Activated naive CD4-positive, alpha-beta T cell treated with anti-CD3 and anti-CD28 coated beads for 36 hours (primary cell): ENCODE measurements around the gene OR14A2. TPM values are rescaled to one million over a fixed set of nuclear protein-coding genes. Genes with fewer than 3 reads are reported as not detected.
"Not testable (repeated sequence)": the region's sequence is repeated elsewhere in the genome, so short reads cannot be mapped to it uniquely, and the experiment has no call there.

Source experiments
- CTCF ChIA-PET: fragments of 350-600 bp; sonication (Branson Sonifier 250); formaldehyde crosslinking; loops from one replicate; lab custom pipeline; 2021; ENCODE audit warnings: antibody characterized with exemption; lab: Charles Lee
- DNase-seq: peaks from one replicate; pipeline ENCODE4 v3.0.0-alpha.2; 2020
- H3K27ac Mint-ChIP-seq: one replicate; pipeline ENCODE4 v1.8.0; 2021; ENCODE audit warnings: mild to moderate bottlenecking, mixed read lengths
- H3K27me3 Mint-ChIP-seq: one replicate; pipeline ENCODE4 v1.8.0; 2021; ENCODE audit warnings: low read depth, mixed read lengths
- H3K36me3 Mint-ChIP-seq: one replicate; pipeline ENCODE4 v1.8.0; 2021; ENCODE audit warnings: low read depth, mixed read lengths
- H3K4me1 Mint-ChIP-seq: one replicate; pipeline ENCODE4 v1.8.0; 2021; ENCODE audit warnings: low read depth, mixed read lengths
- H3K4me3 Mint-ChIP-seq: one replicate; pipeline ENCODE4 v1.8.0; 2021; ENCODE audit warnings: mild to moderate bottlenecking, moderate library complexity, mixed read lengths
- H3K9me3 Mint-ChIP-seq: one replicate; pipeline ENCODE4 v1.8.0; 2021; ENCODE audit warnings: mixed read lengths
- intact Hi-C: fragments of 100-400 bp; cut with micrococcal nuclease; formaldehyde crosslinking; loops from one replicate; pipeline ENCODE4 v1.15.1; 2023
- total RNA-seq, 2 experiments: library from RNA; stranded (reverse); gene quantifications; one replicate each; pipeline ENCODE4 v1.2.3, GENCODE V29; 2021

Gene OR14A2
- not detected for total RNA-seq

- H3K27ac Mint-ChIP-seq: no peak within 1 kb of the TSS
- no peaks in the 10 kb centered on the region for H3K4me1 Mint-ChIP-seq
- peaks cover 6% of the 10 kb centered on the region for H3K9me3 Mint-ChIP-seq
- intact Hi-C loops: no loop called here
- no peak within 1 kb of the TSS for H3K4me3 Mint-ChIP-seq
- DNase-seq: no peak
- CTCF ChIA-PET: no interaction called here
- no peaks in the 10 kb centered on the region for H3K36me3 Mint-ChIP-seq
- peaks cover 2% of the 10 kb centered on the region for H3K27me3 Mint-ChIP-seq
These were observed at the start of gene OR14A2 for GRCh38 chr1:247748041-247748440. OR14A2 (minus strand) TSS chr1:247748141.

GRCh38 chr1:247797518-247797917 is 49.6 kb upstream of the OR14A2 start:
- no peak overlapping the region for H3K4me3 Mint-ChIP-seq
- intact Hi-C loops: no loop called here
- DNase-seq: no peak
- no peak overlapping the region for H3K27ac Mint-ChIP-seq
- no peaks in the 10 kb centered on the region for H3K9me3 Mint-ChIP-seq
- no peaks in the 10 kb centered on the region for H3K4me1 Mint-ChIP-seq
- H3K36me3 Mint-ChIP-seq: no peaks in the 10 kb centered on the region
- CTCF ChIA-PET: interaction anchor here (0.6 kb wide), 1 partner anchor 288 kb away, joined by 3 read pairs; no protein-coding TSS in a partner anchor
- peaks cover 3% of the 10 kb centered on the region for H3K27me3 Mint-ChIP-seq

- H3K27me3 Mint-ChIP-seq: peaks cover 3% of the 10 kb centered on the region
- CTCF ChIA-PET: no interaction called here
- intact Hi-C loops: no loop called here
- H3K4me1 Mint-ChIP-seq: no peaks in the 10 kb centered on the region
- no peak overlapping the region for H3K4me3 Mint-ChIP-seq
- no peaks in the 10 kb centered on the region for H3K9me3 Mint-ChIP-seq
- no peak for DNase-seq
- no peak overlapping the region for H3K27ac Mint-ChIP-seq
- H3K36me3 Mint-ChIP-seq: no peaks in the 10 kb centered on the region
These were observed 21.7 kb upstream of the OR14A2 start for GRCh38 chr1:247769603-247770002.

GRCh38 chr1:247760456-247760855 is 12.5 kb upstream of the OR14A2 start, which contains the start of gene OR1C1:
OR1C1 (minus strand) TSS chr1:247760556; CDS start chr1:247758406, 2,150 bp downstream.
- Mint-ChIP-seq H3K27me3 (peaks cover 2% of the 10 kb centered on the region), H3K9me3 (no peaks in the 10 kb centered on the region), H3K4me3 (no peak within 1 kb of the TSS), H3K27ac (no peak within 1 kb of the TSS), H3K36me3 (no peaks in the 10 kb centered on the region), H3K4me1 (no peaks in the 10 kb centered on the region)
- CTCF ChIA-PET: no interaction called here
- intact Hi-C loops: no loop called here
- DNase-seq: no peak

- H3K4me3 Mint-ChIP-seq, CTCF ChIA-PET, H3K27me3 Mint-ChIP-seq, DNase-seq, H3K4me1 Mint-ChIP-seq, H3K27ac Mint-ChIP-seq, H3K9me3 Mint-ChIP-seq, intact Hi-C loops, H3K36me3 Mint-ChIP-seq: not testable (repeated sequence)
These were observed 6.4 kb upstream of the OR14A2 start for GRCh38 chr1:247754311-247754710.

- intact Hi-C loops: no loop called here
- DNase-seq: no peak
- Mint-ChIP-seq H3K4me3 (no peak overlapping the region), H3K27ac (no peak overlapping the region), H3K36me3 (no peaks in the 10 kb centered on the region), H3K4me1 (no peaks in the 10 kb centered on the region), H3K27me3 (peaks cover 2% of the 10 kb centered on the region), H3K9me3 (peaks cover 6% of the 10 kb centered on the region)
- CTCF ChIA-PET: no interaction called here
These were observed 1.9 kb upstream of the OR14A2 start for GRCh38 chr1:247749870-247750269.

GRCh38 chr1:247747616-247748015 is 325 bp downstream of the OR14A2 start:
- H3K9me3 Mint-ChIP-seq: peaks cover 6% of the 10 kb centered on the region
- H3K27me3 Mint-ChIP-seq: peaks cover 2% of the 10 kb centered on the region
- no peak overlapping the region for H3K27ac Mint-ChIP-seq
- CTCF ChIA-PET: no interaction called here
- no peaks in the 10 kb centered on the region for H3K36me3 Mint-ChIP-seq
- H3K4me3 Mint-ChIP-seq: no peak overlapping the region
- intact Hi-C loops: no loop called here
- DNase-seq: no peak
- no peaks in the 10 kb centered on the region for H3K4me1 Mint-ChIP-seq

- Mint-ChIP-seq H3K4me1 (no peaks in the 10 kb centered on the region), H3K27ac (no peak overlapping the region), H3K36me3 (no peaks in the 10 kb centered on the region), H3K4me3 (no peak overlapping the region), H3K9me3 (peaks cover 4% of the 10 kb centered on the region), H3K27me3 (peaks cover 2% of the 10 kb centered on the region)
- CTCF ChIA-PET: no interaction called here
- intact Hi-C loops: no loop called here
- no peak for DNase-seq
These were observed 1.5 kb downstream of the OR14A2 start for GRCh38 chr1:247746391-247746935.

GRCh38 chr1:247742215-247742760 is 5.7 kb downstream of the OR14A2 start:
- DNase-seq, H3K27me3 Mint-ChIP-seq, intact Hi-C loops, H3K4me1 Mint-ChIP-seq, H3K36me3 Mint-ChIP-seq, H3K4me3 Mint-ChIP-seq, CTCF ChIA-PET, H3K27ac Mint-ChIP-seq, H3K9me3 Mint-ChIP-seq: not testable (repeated sequence)

GRCh38 chr1:247741756-247742155 is 6.2 kb downstream of the OR14A2 start:
- Mint-ChIP-seq H3K27me3 (peaks cover 2% of the 10 kb centered on the region), H3K27ac (no peak overlapping the region), H3K4me1 (no peaks in the 10 kb centered on the region), H3K4me3 (no peak overlapping the region), H3K36me3 (no peaks in the 10 kb centered on the region), H3K9me3 (no peaks in the 10 kb centered on the region)
- CTCF ChIA-PET: no interaction called here
- intact Hi-C loops: no loop called here
- DNase-seq: no peak

- Mint-ChIP-seq H3K4me3 (no peak overlapping the region), H3K9me3 (no peaks in the 10 kb centered on the region), H3K27me3 (no peaks in the 10 kb centered on the region), H3K27ac (no peak overlapping the region), H3K4me1 (no peaks in the 10 kb centered on the region), H3K36me3 (no peaks in the 10 kb centered on the region)
- intact Hi-C loops: no loop called here
- CTCF ChIA-PET: no interaction called here
- no peak for DNase-seq
These were observed 7.2 kb downstream of the OR14A2 start for GRCh38 chr1:247740721-247741120.

GRCh38 chr1:247738315-247738714 is 9.6 kb downstream of the OR14A2 start, which contains the start of gene OR14K1:
OR14K1 (plus strand) TSS chr1:247738615; CDS start chr1:247738615, 0 bp downstream.
- H3K36me3 Mint-ChIP-seq: no peaks in the 10 kb centered on the region
- no peak within 1 kb of the TSS for H3K4me3 Mint-ChIP-seq
- H3K27ac Mint-ChIP-seq: no peak within 1 kb of the TSS
- CTCF ChIA-PET: no interaction called here
- no peak for DNase-seq
- no peaks in the 10 kb centered on the region for H3K4me1 Mint-ChIP-seq
- intact Hi-C loops: no loop called here
- no peaks in the 10 kb centered on the region for H3K9me3 Mint-ChIP-seq
- H3K27me3 Mint-ChIP-seq: peaks cover 4% of the 10 kb centered on the region

GRCh38 chr1:247721222-247721621 is 26.7 kb downstream of the OR14A2 start:
- no peaks in the 10 kb centered on the region for H3K36me3 Mint-ChIP-seq
- H3K9me3 Mint-ChIP-seq: peaks cover 4% of the 10 kb centered on the region
- no peak overlapping the region for H3K4me3 Mint-ChIP-seq
- peaks cover 3% of the 10 kb centered on the region for H3K27me3 Mint-ChIP-seq
- intact Hi-C loops: no loop called here
- no peaks in the 10 kb centered on the region for H3K4me1 Mint-ChIP-seq
- DNase-seq: no peak
- no peak overlapping the region for H3K27ac Mint-ChIP-seq
- CTCF ChIA-PET: no interaction called here
